Prostate gland (tissue), 2 donors: ENCODE data around the gene PLCD3. TPM values are rescaled to one million over a fixed set of nuclear protein-coding genes. Genes with fewer than 3 reads are reported as not detected.

Experiments used
- DNase-seq: peaks from one replicate; pipeline ENCODE4 v3.0.0-alpha.2; 2019; ENCODE audit warnings: low spot score
- H3K27ac ChIP-seq, 2 donors: fragments of 200-600 bp; sonication (generic); 2 replicates each; pipeline ENCODE4 v1.5.1; 2017 to 2019
- H3K27me3 ChIP-seq: fragments of 200-600 bp; sonication (generic); replicated peaks from 2 replicates; pipeline ENCODE4 v1.5.1; 2019; ENCODE audit not compliant: insufficient read depth
- H3K36me3 ChIP-seq, 2 donors: fragments of 200-600 bp; sonication (generic); 1 replicate in 1 of 2; 2 replicates in 1 of 2; pipeline versions ENCODE4 v1.5.1 to v1.8.1; 2017 to 2019
- H3K4me1 ChIP-seq: fragments of 200-600 bp; sonication (generic); replicated peaks from 2 replicates; pipeline ENCODE4 v1.5.1; 2019
- H3K4me3 ChIP-seq, 2 donors: fragments of 200-600 bp; sonication (generic); 2 replicates each; pipeline ENCODE4 v1.5.1; 2017 to 2019
- H3K9me3 ChIP-seq: fragments of 200-600 bp; sonication (generic); 2 replicates; pipeline ENCODE4 v1.5.1; 2017
- POLR2A ChIP-seq: fragments of 450-650 bp; IDR thresholded peaks from one replicate; pipeline ENCODE4 v1.6.1; 2016; ENCODE audit warnings: antibody characterized with exemption, mild to moderate bottlenecking
- POLR2AphosphoS5 ChIP-seq: sonication (generic); formaldehyde crosslinking; IDR thresholded peaks from one replicate; pipeline ENCODE4 v1.6.1; 2017; ENCODE audit warnings: antibody characterized with exemption
- WGBS: methylation state at CpG from one replicate; pipeline ENCODE4 v1.1.5; 2018; 5-methylcytosine and 5-hydroxymethylcytosine counted together
- intact Hi-C: fragments of 100-400 bp; cut with DNase I; formaldehyde crosslinking; loops from one replicate; pipeline ENCODE4 v1.14.2; 2022
- total RNA-seq, 2 donors: library from RNA; depleted of rRNA; stranded (reverse); fragments of >200 nt; gene quantifications; one replicate each; pipeline ENCODE4 v1.1.0, GENCODE V29; 2016
- TF ChIP-seq, protein P1 (sequence below), 4 experiments: fragments of 200-600 bp in 2 of 4; fragments of 450-650 bp in 2 of 4; sonication (generic) in 2 of 4; IDR thresholded peaks; 1 replicate in 3 of 4; 2 replicates in 1 of 4; pipeline ENCODE4 v1.5.1; 2016 to 2019; ENCODE audit warnings: antibody characterized with exemption in 4 of 4, mild to moderate bottlenecking in 2 of 4, moderate library complexity in 2 of 4

PLCD3 gene
- total RNA-seq, 2 donors from 2014 or later = 34.7 to 154 TPM

DNA sequence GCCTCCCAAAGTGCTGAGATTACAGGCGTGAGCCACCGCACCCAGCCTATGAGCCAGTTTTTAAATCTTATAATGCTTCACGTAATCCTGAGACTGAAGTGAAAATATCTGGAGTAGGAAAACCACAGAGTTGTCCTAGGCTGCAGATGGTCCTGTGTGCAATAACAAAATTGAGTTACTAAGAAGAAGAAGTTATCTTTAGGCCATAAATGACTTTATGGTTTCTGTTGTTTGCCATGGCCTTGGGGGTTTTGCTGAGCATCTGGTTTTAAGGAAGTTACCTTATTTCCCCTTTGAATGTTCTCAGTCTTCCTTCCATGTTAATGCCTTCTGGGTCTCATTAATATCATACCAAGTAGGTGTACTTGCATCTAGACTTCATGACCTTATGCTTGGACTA is 54.7 kb downstream of the PLCD3 start:
- DNase-seq = no peak
- H3K4me3 ChIP-seq = no peak overlapping the region
- intact Hi-C loops = no loop called here
- H3K9me3 ChIP-seq = no peaks in the 10 kb centered on the region
- peak overlapping the region in 1 of 2 donors; percentile 62 for H3K27ac ChIP-seq
- no peaks in the 10 kb centered on the region for H3K4me1 ChIP-seq
- H3K36me3 ChIP-seq = peaks cover 8 to 9% of the 10 kb centered on the region in 2 donors
- WGBS = 95% methylated on average over 3 of the region's 3 CpGs
- no peaks in the 10 kb centered on the region for H3K27me3 ChIP-seq
- TF ChIP-seq, protein P1, sequence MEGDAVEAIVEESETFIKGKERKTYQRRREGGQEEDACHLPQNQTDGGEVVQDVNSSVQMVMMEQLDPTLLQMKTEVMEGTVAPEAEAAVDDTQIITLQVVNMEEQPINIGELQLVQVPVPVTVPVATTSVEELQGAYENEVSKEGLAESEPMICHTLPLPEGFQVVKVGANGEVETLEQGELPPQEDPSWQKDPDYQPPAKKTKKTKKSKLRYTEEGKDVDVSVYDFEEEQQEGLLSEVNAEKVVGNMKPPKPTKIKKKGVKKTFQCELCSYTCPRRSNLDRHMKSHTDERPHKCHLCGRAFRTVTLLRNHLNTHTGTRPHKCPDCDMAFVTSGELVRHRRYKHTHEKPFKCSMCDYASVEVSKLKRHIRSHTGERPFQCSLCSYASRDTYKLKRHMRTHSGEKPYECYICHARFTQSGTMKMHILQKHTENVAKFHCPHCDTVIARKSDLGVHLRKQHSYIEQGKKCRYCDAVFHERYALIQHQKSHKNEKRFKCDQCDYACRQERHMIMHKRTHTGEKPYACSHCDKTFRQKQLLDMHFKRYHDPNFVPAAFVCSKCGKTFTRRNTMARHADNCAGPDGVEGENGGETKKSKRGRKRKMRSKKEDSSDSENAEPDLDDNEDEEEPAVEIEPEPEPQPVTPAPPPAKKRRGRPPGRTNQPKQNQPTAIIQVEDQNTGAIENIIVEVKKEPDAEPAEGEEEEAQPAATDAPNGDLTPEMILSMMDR (IDR thresholded peaks at IDR 0.05) = no peak
- no peak for TF ChIP-seq POLR2A
- no peak for TF ChIP-seq POLR2AphosphoS5

DNA sequence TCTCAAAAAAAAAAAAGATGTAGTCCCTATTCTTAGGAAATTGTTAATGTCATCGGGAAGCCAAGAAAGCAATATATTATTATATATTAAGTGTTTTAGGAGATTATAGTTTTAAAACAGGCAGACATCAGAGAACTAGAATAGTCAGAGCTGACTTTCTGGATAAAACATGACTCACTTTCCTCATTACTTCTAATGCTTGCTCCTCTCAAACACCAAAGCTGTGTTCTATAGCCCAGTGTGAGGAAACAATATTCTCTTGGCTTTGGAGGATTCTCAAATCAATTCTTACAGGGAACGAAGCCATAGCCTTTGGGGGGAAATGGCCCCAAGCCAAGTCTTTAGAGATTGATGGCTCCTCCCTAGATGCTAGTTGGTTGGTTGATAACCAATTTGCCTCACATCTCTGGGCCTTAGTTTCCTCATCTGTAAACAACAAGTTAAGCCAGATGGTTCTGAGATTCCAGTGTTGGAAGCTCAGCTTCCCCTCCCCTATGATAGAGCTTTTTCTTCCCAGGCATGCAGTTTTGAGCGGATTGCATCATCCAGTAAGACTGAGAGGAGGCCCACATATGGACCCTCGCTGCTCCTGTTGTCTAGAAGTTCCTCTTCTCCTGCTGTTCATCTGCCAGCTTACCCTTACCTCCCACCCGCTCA is 58.8 kb downstream of the PLCD3 start:
- DNase-seq = no peak
- no peak overlapping the region for H3K27ac ChIP-seq
- H3K4me1 ChIP-seq = no peaks in the 10 kb centered on the region
- H3K27me3 ChIP-seq = no peaks in the 10 kb centered on the region
- no peak overlapping the region for H3K4me3 ChIP-seq
- 86% methylated on average over 5 of the region's 5 CpGs for WGBS
- no peaks in the 10 kb centered on the region for H3K36me3 ChIP-seq
- no peaks in the 10 kb centered on the region for H3K9me3 ChIP-seq
- intact Hi-C loops = no loop called here
- TF ChIP-seq POLR2A (no peak), POLR2AphosphoS5 (no peak)
- TF ChIP-seq, protein P1 (IDR thresholded peaks at IDR 0.05) = no peak

DNA sequence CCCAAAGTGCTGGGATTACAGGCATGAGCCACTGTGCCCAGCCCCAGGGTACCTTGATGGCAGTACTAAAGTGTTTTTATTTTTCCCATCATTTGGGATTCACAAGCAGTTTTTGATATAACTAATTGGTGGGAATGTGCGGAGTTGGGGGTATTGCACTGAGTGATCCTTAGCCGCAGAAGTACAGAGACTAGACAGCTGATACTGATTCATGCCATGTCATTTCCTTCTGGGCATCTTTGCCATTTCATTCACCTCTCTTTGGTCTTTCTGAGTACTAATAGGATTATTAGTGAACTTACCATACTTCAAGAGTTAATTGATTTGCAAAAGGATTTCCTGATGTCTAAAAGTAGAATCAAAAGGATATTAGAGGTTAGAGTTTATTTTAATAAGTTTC is 61.5 kb downstream of the PLCD3 start:
- 81% methylated on average over 2 of the region's 2 CpGs for WGBS
- Histone ChIP-seq H3K36me3 (no peaks in the 10 kb centered on the region), H3K4me3 (no peak overlapping the region), H3K4me1 (no peaks in the 10 kb centered on the region), H3K9me3 (no peaks in the 10 kb centered on the region), H3K27me3 (no peaks in the 10 kb centered on the region), H3K27ac (no peak overlapping the region)
- no peak for TF ChIP-seq POLR2AphosphoS5
- TF ChIP-seq POLR2A = no peak
- TF ChIP-seq, protein P1 (IDR thresholded peaks at IDR 0.05) = no peak
- intact Hi-C loops = no loop called here
- DNase-seq = no peak

- H3K4me1 ChIP-seq = no peaks in the 10 kb centered on the region
- TF ChIP-seq POLR2A (no peak), POLR2AphosphoS5 (no peak)
- TF ChIP-seq, protein P1 (IDR thresholded peaks at IDR 0.05) = no peak
- no peaks in the 10 kb centered on the region for H3K9me3 ChIP-seq
- no peaks in the 10 kb centered on the region for H3K36me3 ChIP-seq
- no peak overlapping the region for H3K27ac ChIP-seq
- 76% methylated on average over 8 of the region's 8 CpGs for WGBS
- intact Hi-C loops = no loop called here
- no peak for DNase-seq
- no peak overlapping the region for H3K4me3 ChIP-seq
- no peaks in the 10 kb centered on the region for H3K27me3 ChIP-seq
Measured at GRCh38 chr17:45070001-45070400, 62.3 kb downstream of the PLCD3 start.

GRCh38 chr17:45067637-45068036 is 64.7 kb downstream of the PLCD3 start:
- no peak overlapping the region for H3K4me3 ChIP-seq
- H3K27ac ChIP-seq = no peak overlapping the region
- DNase-seq = no peak
- H3K4me1 ChIP-seq = peaks cover 1% of the 10 kb centered on the region
- TF ChIP-seq POLR2A (no peak), POLR2AphosphoS5 (no peak)
- TF ChIP-seq, protein P1 (IDR thresholded peaks at IDR 0.05) = no peak
- intact Hi-C loops = no loop called here
- no peaks in the 10 kb centered on the region for H3K9me3 ChIP-seq
- H3K36me3 ChIP-seq = no peaks in the 10 kb centered on the region
- H3K27me3 ChIP-seq = no peaks in the 10 kb centered on the region
- 89% methylated on average over 2 of the region's 2 CpGs for WGBS
